BJ (cell line): ENCODE data around the gene CAD. TPM values are rescaled to one million over a fixed set of nuclear protein-coding genes. Genes with fewer than 3 reads are reported as not detected.

Experiments used
- CTCF ChIA-PET: fragments of 350-600 bp; formaldehyde crosslinking; extraction: SDS; loops from one replicate; lab custom pipeline; 2021; ENCODE audit warnings: antibody characterized with exemption, inconsistent platforms; lab: Yijun Ruan, JAX
- POLR2A ChIA-PET: fragments of 300-600 bp; sonication (Branson Sonifier 250); formaldehyde crosslinking; extraction: SDS; loops from one replicate; lab custom pipeline; 2021; ENCODE audit warnings: antibody characterized with exemption; lab: Charles Lee
- DNase-seq: peaks from one replicate; pipeline ENCODE4 v3.0.0-alpha.2; 2011; ENCODE audit warnings: low read depth
- H3K27me3 ChIP-seq: 2 replicates; pipeline ENCODE4 v1.6.0; 2011; ENCODE audit warnings: low read length; ENCODE audit not compliant: control insufficient read depth, insufficient read depth
- H3K36me3 ChIP-seq: 2 replicates; pipeline ENCODE4 v1.5.1; 2011; ENCODE audit warnings: low read length; ENCODE audit not compliant: control insufficient read depth, insufficient read depth
- H3K4me3 ChIP-seq: 2 replicates; pipeline ENCODE4 v1.5.1; 2011; ENCODE audit warnings: low read depth, mild to moderate bottlenecking, control low read depth, low read length
- polyA plus RNA-seq: library from polyadenylated mRNA; depleted of rRNA; stranded (reverse); fragments of >200 nt; gene quantifications from 2 replicates; pipeline ENCODE4 v1.2.3, GENCODE V29; 2011
- TF ChIP-seq, protein P1 (sequence below): IDR thresholded peaks from 2 replicates; pipeline ENCODE4 v1.5.1; 2011; ENCODE audit warnings: low read depth, mild to moderate bottlenecking, control low read depth, inconsistent platforms, low read length, moderate library complexity; ENCODE audit not compliant: insufficient read depth

Gene CAD
- polyA plus RNA-seq, 1 experiment = 26.6 TPM

DNA sequence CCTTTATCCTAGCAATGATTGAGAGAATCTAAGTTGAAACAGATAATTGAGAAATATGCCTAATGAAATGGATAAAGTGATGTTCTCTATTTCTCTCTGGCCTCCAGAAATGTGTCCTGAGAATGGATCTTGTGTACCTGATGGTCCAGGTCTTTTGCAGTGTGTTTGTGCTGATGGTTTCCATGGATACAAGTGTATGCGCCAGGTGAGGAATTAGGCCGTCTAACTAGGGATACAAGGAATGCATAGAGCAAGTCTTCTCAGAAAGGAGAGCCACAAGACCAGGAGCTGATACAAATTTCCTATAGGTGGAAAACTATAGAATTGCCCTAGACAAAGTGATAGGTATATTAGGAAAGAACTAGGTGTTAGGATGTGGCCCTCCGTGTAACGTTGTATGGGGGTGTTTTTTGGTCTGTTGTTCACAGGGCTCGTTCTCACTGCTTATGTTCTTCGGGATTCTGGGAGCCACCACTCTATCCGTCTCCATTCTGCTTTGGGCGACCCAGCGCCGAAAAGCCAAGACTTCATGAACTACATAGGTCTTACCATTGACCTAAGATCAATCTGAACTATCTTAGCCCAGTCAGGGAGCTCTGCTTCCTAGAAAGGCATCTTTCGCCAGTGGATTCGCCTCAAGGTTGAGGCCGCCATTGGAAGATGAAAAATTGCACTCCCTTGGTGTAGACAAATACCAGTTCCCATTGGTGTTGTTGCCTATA, 592 bp upstream of the CAD start:
- ChIA-PET CTCF (interaction anchor here (1.0 to 1.4 kb wide), 3 partner anchors 11 to 63 kb away, joined by 3 read pairs; no protein-coding TSS in a partner anchor), POLR2A (no interaction called here)
- no peaks in the 10 kb centered on the region for H3K27me3 ChIP-seq
- DNase-seq = no peak
- TF ChIP-seq, protein P1, sequence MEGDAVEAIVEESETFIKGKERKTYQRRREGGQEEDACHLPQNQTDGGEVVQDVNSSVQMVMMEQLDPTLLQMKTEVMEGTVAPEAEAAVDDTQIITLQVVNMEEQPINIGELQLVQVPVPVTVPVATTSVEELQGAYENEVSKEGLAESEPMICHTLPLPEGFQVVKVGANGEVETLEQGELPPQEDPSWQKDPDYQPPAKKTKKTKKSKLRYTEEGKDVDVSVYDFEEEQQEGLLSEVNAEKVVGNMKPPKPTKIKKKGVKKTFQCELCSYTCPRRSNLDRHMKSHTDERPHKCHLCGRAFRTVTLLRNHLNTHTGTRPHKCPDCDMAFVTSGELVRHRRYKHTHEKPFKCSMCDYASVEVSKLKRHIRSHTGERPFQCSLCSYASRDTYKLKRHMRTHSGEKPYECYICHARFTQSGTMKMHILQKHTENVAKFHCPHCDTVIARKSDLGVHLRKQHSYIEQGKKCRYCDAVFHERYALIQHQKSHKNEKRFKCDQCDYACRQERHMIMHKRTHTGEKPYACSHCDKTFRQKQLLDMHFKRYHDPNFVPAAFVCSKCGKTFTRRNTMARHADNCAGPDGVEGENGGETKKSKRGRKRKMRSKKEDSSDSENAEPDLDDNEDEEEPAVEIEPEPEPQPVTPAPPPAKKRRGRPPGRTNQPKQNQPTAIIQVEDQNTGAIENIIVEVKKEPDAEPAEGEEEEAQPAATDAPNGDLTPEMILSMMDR = no peak
- peak overlapping the region; percentile 71 for H3K4me3 ChIP-seq
- H3K36me3 ChIP-seq = peaks cover 3% of the 10 kb centered on the region; the same call in 1 of the 2 replicates

DNA sequence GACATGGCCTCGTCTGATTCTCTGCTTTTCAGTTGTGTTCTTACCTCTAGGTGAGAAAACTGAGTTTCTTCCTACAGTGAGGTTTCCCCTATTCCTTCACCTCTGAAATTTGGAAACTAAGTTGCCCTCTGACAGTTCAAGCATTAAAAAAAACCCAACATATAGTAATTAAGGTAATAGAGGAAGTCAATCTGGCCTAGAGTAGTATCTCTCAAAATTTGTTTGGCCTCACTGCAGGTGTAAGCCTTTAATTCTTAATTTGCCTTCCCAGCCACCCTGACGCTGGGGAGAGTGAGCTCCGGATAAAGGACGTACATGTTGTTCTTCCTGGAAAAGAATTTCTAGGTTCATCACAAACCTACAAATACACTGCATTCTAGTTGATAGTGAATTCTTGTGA, 1.4 kb downstream of the CAD start:
- ChIA-PET CTCF (interaction anchor here (1.0 kb wide), 1 partner anchor 61 kb away, joined by 3 read pairs; no protein-coding TSS in a partner anchor), POLR2A (no interaction called here)
- peaks cover 16% of the 10 kb centered on the region for H3K36me3 ChIP-seq
- no peak overlapping the region for H3K4me3 ChIP-seq
- no peaks in the 10 kb centered on the region for H3K27me3 ChIP-seq
- TF ChIP-seq, protein P1 = no peak
- DNase-seq = no peak

DNA sequence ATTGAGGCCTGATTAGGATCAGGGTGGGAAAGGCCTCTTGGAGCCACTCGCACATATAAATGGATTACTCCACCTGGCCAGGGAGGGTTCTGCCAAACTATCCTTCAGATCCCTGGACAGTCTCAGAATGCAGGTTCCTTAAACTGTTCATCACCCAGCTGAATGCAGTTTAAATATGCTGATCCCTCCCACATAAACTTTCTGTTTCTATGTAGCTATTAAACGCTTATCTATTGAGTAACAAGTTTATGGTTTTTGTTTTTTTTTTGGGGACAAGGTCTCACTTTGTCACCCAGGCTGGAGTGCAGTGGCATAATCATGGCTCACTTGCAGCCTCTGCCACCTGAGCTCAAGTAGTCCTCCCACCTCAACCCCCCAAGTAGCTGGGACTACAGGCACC, 1.9 kb downstream of the CAD start:
- no peak for DNase-seq
- POLR2A ChIA-PET = no interaction called here
- CTCF ChIA-PET = interaction anchor here (1.2 to 1.3 kb wide), 2 partner anchors 12 to 61 kb away, joined by 3 to 4 read pairs; no protein-coding TSS in a partner anchor
- no peak overlapping the region for H3K4me3 ChIP-seq
- no peaks in the 10 kb centered on the region for H3K27me3 ChIP-seq
- TF ChIP-seq, protein P1 = no peak
- peaks cover 21% of the 10 kb centered on the region for H3K36me3 ChIP-seq

DNA sequence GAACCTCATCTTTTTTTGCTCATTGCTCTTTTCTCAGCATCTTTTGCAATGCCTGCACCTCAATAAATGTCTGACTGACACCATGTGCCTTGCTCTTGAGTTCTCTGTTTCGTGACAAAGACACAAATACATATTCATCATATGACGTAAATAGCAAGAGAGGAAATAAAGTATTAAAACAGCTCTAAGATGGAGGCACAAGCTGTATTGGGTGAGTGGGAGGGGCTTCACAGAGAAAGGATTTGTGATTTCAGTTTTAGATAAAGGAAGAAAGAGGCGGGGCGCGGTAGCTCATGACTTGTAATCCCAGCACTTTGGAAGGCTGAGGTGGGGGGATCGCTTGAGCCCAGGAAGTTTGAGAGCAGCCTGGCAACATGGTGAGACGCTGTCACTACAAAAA, 2.9 kb downstream of the CAD start:
- no peak overlapping the region for H3K4me3 ChIP-seq
- TF ChIP-seq, protein P1 = no peak
- H3K36me3 ChIP-seq = peaks cover 27% of the 10 kb centered on the region
- POLR2A ChIA-PET = no interaction called here
- no peak for DNase-seq
- CTCF ChIA-PET = interaction anchor here (0.7 to 1.3 kb wide), 3 partner anchors 11 to 83 kb away, joined by 3 to 4 read pairs (median 3); no protein-coding TSS in a partner anchor
- H3K27me3 ChIP-seq = no peaks in the 10 kb centered on the region

DNA sequence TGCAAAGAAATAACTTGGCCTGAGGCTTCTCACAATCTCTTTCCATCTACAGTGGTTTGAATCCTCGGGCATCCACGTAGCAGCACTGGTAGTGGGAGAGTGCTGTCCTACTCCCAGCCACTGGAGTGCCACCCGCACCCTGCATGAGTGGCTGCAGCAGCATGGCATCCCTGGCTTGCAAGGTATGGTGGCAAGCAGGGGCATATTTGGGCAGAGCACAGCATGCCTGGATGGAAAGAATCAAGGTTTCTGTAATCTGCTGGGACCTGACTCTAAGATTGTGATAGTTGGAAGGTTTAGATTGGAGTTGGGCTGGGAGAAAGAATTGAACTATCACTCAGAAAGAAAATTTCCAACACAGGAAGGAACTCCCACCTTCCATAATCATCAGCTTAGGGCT, 4.0 kb downstream of the CAD start:
- Histone ChIP-seq H3K27me3 (no peaks in the 10 kb centered on the region), H3K4me3 (no peak overlapping the region), H3K36me3 (peaks cover 33% of the 10 kb centered on the region)
- no peak for DNase-seq
- ChIA-PET POLR2A (no interaction called here), CTCF (interaction anchor here (1.0 kb wide), 1 partner anchor 12 kb away, joined by 3 read pairs; no protein-coding TSS in a partner anchor)
- TF ChIP-seq, protein P1 = no peak
